Measurements from ENCODE around the gene MEPCE.

DNA sequence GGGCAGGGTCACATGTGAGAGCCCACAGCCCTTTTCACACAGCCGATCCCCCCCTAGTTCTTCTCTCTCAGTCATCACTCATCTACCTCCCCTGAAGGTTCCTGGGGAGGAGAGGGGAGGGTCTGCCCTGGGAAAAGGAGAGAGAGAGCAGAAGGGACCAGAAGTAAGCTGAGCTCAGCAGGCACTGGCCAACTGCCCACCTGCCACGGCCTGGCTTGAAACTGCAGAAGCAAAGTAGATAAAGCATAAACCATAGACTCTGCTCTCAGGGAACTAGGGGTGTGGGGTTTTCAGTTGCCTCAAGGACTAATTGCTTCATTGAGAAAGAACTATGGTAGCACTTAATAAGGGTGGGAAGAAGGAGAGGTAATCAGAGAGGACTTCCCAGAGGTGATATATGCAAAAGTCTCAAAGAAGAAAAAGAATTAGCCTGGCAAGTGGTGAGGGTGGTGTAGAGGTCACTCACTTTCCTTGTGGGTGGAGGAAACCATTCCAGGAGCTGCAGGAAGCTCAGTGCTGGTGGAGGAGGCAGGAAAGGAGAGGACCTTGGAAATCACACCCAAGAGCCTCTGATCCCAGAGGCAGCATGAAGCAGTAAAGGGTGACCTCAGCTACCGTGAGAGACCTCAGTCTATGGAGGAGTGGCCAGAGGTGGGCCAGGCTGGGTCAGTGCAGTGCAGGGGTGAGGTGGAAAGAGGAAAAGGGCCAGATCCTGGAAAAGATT is 39.2 kb upstream of the MEPCE start:
- TF ChIP-seq POLR2A (IDR thresholded peaks at IDR 0.05) (no peak), EP300 (IDR thresholded peaks at IDR 0.05) (no peak)
- TF ChIP-seq, protein P1, sequence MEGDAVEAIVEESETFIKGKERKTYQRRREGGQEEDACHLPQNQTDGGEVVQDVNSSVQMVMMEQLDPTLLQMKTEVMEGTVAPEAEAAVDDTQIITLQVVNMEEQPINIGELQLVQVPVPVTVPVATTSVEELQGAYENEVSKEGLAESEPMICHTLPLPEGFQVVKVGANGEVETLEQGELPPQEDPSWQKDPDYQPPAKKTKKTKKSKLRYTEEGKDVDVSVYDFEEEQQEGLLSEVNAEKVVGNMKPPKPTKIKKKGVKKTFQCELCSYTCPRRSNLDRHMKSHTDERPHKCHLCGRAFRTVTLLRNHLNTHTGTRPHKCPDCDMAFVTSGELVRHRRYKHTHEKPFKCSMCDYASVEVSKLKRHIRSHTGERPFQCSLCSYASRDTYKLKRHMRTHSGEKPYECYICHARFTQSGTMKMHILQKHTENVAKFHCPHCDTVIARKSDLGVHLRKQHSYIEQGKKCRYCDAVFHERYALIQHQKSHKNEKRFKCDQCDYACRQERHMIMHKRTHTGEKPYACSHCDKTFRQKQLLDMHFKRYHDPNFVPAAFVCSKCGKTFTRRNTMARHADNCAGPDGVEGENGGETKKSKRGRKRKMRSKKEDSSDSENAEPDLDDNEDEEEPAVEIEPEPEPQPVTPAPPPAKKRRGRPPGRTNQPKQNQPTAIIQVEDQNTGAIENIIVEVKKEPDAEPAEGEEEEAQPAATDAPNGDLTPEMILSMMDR (IDR thresholded peaks at IDR 0.05) = no peak
